ENCODE data around the gene PZP.
"Not testable (repeated sequence)": the region's sequence is repeated elsewhere in the genome, so short reads cannot be mapped to it uniquely, and the experiment has no call there.

PZP gene

GRCh38 chr12:9208229-9208628 lies at the start of gene PZP:
TSS of gene PZP (minus strand) at chr12:9208395. CDS start at chr12:9208341, 54 bp downstream.
- DNase-seq, result no peak

- DNase-seq, result no peak
Observed at GRCh38 chr12:9256758-9257405, 48.7 kb upstream of the PZP start.

DNA sequence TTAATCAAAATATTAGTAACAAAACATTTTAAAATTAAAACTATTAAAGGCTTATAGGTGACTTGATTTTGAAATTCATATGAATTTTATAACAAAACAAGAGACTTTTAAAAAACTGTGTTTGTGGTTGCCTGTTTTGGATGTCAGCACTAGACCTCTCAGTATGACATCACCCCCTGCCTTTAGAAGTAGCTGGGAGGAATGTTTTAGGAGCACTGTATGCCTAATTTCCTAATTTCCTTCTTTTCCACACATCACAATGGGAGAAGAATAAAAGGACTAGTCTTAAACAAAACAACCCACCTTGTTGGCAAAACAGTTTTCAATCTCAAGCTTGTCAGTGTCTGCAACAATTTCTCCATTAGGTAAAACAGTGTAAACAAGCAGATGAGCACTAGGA lies 48.1 kb upstream of the PZP start:
- DNase-seq, result no peak

GRCh38 chr12:9255837-9256236 lies 47.6 kb upstream of the PZP start:
- no peak for DNase-seq

- DNase-seq, result no peak
Observed at GRCh38 chr12:9253464-9253863, 45.3 kb upstream of the PZP start.

GRCh38 chr12:9252791-9253190 lies 44.6 kb upstream of the PZP start:
- DNase-seq, result not testable (repeated sequence)

- DNase-seq, result no peak
Observed at GRCh38 chr12:9252256-9252655, 44.1 kb upstream of the PZP start.

- no peak for DNase-seq
Observed at GRCh38 chr12:9248435-9248834, 40.2 kb upstream of the PZP start.

- DNase-seq, result no peak
Observed at GRCh38 chr12:9244894-9245293, 36.7 kb upstream of the PZP start.

GRCh38 chr12:9243999-9244649 lies 35.9 kb upstream of the PZP start:
- DNase-seq, result no peak

DNA sequence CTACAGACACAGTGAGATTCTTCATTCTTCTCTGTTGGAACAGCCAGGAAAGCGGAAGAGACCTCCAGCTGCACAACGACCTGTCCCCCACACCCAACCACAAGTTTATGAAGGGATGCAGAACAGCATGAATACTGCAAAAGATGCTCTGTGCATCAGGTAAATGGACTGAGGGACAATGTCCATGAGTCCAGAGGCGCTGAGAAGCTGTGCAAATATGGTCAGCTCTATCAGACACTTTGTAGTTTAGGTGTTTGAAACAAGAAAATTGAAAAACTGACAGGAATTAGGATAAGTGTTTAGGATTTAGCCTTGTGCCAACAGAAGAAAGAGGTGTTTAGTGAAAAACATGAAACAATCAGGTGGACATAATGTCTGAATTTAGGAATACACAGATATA lies 33.1 kb upstream of the PZP start:
- DNase-seq, result no peak

GRCh38 chr12:9240776-9241175 lies 32.6 kb upstream of the PZP start:
- no peak for DNase-seq

GRCh38 chr12:9240004-9240635 lies 31.9 kb upstream of the PZP start:
- not testable (repeated sequence) for DNase-seq

DNA sequence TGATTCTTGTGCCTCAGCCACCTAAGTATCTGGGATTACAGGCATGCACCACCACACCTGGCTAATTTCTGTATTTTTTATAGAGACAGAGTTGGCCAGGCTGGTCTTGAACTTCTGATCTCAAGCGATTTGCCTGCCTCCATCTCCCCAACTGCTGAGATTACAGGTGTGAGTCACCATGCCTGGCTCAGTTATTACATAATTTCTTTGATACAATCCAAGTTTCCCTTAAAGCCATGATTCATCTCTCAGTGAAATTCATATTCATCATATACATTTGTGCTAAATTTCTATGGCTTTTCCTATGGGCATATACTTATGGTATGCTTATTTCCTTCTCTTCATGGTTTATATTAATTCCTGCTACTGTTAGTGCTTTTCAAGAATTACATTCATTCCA lies 29.1 kb upstream of the PZP start:
- DNase-seq, result no peak

- DNase-seq, result no peak
Observed at GRCh38 chr12:9235519-9235918, 27.3 kb upstream of the PZP start.

DNA sequence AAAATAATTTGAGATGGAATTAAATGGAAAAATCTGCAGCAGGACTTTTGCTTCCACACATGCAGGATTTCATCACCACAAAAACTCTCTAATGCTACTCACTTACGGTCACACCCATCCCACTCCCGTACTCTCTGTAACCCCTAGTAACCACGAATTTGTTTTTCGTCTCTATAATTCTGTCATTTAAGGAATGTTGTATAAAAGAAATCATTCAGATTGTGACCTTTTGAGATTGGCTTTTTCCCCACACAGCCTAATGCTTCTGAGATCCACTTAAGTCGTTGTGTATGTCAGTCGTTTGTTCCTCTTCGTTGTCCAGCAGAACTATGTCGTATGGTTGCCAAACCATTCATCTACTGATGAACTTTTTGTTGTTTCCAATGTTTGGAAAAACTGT lies 19.8 kb upstream of the PZP start:
- no peak for DNase-seq

- no peak for DNase-seq
Observed at GRCh38 chr12:9223830-9224229, 15.6 kb upstream of the PZP start.

DNA sequence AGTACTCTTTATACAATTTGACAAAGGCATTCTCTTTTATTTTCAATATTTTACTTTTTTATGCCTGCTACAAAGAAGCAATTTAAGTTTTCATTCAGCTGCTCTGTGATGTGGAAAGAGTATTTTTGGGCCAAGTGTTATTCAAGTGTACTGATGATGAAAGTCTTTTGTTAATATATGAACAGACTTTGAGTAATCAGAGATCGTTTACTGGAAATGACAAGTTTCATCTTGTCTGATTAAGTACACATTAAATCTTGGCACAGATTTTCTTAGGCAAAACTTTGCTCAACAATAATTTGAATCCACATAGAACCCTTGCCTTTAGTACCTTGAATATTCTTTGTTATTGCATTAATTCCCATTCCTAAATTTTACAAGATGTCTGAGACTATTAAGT lies 13.3 kb upstream of the PZP start:
- no peak for DNase-seq

GRCh38 chr12:9221011-9221410 lies 12.8 kb upstream of the PZP start:
- not testable (repeated sequence) for DNase-seq

DNA sequence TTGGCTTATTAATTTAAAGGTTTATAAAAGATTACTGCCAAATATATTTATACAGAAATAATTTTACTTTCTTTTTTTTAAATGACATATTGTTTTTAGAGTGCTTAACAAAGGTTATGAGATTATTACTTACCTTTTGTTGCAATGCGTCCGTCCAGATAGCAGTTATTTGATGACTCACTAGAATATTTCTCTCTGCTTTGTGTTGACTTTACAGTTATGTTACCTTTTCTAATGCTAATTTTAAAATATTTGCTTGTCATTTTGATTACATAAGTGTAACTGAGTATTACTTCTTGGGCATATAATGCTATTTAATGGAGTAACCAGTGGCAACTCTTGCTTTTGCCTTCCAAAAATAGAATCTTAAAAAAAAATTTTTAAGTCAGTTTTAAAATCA lies 6.3 kb upstream of the PZP start:
- DNase-seq, result no peak

DNA sequence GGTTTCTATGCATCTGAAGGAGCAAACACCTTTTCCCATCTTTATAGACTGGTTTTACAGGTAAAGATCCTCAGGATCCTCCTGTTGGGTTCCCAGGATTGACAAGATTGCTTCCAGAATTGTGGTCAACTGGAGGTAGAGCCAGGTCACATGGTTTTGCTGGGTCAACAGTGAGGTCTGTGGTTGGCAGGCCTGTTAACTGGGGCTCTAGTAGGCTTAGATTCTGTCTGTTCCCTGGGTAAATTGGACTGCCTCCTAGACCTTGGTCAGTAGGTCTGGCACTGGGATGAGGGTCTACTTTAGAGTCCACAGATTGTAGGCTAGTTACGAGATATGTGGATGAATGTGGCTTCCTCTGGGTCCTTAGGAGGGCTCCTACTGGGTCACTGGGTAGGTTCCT lies 3.5 kb upstream of the PZP start:
- DNase-seq, result no peak

DNA sequence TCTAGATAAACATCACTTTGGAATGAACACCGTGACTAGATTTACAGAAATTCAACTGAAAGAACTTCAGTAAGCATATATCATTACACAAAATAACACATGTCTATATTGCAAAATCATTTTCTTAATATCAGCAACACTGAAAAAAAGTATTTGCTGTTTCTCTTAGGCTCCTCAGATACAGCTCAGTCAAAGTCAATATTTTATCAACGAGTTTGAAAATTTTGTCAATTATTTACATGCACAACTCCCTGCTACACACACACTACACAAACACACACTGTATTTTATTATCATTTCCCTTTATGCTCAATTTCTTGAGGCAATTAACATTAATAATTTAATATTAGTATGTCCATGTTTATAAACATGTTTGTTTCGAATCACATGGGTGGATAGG lies 3.8 kb downstream of the PZP start:
- no peak for DNase-seq

DNA sequence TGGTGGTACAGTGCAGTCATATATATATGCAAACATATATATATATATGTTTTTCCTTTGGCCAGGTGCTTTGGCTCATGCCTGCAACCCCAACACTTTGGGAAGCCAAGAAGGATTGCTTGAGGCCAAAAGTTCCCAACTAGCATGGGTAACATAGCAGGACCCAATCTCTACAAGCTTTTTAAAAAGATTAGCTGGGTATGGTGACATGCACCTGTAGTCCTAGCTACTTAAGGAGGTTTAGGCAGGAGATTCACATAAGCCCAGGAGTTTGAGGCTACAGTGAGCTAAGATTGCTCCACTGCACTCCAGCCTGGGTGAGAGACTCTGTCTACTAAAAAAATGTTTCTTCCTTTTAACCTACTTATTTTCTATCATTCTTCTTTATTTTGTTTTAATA lies 10.2 kb downstream of the PZP start:
- no peak for DNase-seq

GRCh38 chr12:9184276-9184675 lies 23.9 kb downstream of the PZP start:
- no peak for DNase-seq

DNA sequence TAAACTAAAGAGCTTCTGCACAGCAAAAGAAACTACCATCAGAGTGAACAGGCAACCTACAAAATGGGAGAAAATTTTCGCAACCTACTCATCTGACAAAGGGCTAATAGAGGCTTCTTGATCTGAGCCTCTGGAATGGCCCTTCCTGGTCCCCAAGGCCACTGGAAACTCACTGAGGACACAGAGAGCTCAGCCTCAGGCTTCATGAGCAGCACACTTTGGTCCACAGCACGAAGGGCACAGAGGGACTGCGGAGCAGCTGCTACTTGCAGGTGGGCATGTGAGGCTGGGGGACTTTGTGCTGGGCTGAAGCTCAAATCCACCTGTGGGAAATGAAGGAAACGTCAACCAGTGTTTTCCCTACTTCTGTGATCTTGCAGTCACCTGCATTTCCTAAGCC lies 27.4 kb downstream of the PZP start:
- no peak for DNase-seq

Data from NCI-H510A treated with DMSO at 0.1 percent for 48 hours (cell line).